HG02610 (cell line): ENCODE results near the gene NFYA.

Source experiments
- ATAC-seq: cut with Tn5 transposase; IDR thresholded peaks from one replicate; pipeline ENCODE4 v1.9.1; 2021; ENCODE audit warnings: mild to moderate bottlenecking, moderate library complexity; ENCODE audit not compliant: unreplicated experiment

The NFYA gene

DNA sequence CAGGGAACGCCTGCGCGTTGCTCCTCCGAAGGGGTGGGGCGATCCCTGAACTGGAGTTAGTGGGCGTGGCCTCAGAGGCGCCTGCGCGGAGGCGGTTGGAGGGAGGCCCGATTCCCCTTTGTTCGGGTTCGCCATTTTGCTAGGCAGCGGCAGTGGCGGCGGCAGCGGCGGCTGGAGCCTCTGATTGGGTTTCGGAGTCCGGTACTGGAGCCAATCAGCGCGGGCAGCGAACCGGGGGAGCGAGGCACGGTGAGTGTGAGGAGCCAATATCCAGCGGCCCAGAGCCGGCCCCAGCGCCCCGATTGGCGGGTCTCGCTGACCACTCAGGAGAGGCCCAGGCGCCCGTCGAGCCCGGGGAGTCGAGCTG, at the start of gene NFYA:
Gene NFYA (plus strand): TSS at position 139 of the 367 bp plus-strand sequence. CDS start 6,116 bp downstream, outside the sequence.
- peak; percentile 57 for ATAC-seq

DNA sequence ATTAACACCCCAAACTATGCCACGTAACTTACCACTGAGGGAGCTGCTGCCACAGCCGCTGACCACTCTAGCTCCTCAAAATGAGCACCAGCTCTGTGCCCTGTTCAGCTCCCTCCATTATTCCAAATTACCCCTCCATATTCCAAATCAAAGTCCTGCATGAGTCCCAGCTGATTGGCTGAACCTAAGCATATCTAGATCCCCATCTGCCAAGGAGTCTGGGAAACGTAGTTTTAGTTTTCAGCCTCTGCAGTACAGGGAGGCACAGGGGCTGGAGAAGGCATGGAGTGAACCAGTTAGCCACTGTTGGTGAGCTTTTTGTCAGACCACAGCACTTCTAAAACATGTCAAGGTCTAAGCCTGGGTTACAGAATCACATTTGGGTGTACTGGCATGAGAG, 49.7 kb upstream of the NFYA start:
- ATAC-seq = no peak

DNA sequence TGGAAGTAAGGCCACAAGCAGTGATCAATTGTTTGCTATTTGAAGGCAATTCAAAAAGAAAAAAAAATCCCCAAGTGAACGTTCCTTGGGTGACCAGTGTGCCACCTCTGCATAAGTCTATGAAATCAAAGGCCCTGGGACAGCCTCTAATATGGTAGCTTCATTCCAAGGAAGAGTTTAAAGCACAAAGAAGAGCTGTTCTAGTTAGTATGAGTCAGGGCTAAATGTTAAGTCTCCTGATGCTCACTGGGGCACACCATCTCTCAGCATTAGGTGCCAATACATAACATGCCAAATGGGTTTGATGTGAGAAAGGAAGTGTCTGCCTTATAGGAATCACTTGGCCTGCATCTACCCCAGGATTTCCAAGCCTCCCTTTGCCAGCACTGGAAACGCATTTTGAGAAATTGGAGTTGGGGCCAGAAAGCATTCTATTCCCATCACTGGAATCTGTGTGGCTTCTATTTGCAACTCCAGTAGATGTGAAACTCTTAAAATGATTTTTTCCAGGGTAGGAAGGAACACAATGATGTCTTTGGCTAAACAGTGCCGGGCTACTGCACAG, 46.7 kb upstream of the NFYA start:
- no peak for ATAC-seq

DNA sequence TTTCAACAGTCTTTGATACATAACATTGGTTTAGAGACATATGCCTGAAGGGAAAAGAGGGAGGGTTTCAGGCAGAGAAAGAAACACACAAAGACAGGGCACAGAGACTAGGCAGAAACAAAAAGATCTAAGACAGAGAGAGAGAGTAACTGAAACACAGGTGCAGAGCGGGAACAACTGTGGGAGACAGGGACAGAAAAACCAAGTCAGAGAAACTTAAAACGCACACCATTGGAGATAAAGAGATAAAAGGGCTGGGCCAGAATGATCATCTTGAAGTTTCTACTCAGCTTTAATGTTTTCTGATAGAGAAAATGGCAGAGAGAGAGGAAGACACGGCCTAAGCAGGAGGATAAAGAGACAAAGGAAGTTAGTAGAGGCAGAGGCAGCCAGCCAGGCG, 45.5 kb upstream of the NFYA start:
- ATAC-seq = no peak

DNA sequence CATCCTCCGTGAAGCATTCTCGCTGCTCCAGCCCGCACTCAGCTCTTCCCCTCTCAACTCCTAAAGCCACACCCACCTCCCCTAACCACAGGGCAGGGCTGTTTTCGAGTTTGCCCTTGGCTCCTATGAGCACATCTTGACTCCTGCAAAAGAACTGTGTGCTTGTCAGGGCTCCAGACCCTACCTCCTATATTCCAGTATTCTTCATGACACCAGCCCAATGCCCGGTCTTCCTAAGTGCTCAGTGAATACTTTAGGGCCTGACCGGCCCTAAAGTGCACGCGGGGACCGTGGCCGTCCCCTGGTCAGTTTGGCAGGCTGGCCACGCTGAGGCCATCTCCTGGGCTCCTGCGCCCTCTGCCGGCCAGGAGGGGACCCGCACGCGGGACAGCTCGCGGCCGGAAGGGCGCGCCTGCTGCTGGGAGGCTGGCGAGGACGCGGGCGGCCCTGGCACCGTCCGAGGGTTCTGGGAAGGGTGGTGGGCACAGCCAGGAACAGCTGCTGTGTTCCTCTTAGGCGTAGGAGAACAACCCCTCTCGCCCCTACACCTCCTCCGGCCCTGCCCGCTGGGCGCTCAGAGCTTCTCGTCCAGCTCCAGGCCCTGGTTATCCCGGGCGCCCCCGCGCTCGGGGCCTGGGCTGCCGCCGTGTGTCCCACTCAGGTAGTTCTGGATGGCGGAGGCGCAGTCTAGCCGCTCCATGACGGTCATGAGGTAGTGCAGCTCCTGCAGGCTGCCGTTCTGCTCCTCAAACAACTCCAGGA, 44.8 kb upstream of the NFYA start:
- ATAC-seq = peak; percentile 87

DNA sequence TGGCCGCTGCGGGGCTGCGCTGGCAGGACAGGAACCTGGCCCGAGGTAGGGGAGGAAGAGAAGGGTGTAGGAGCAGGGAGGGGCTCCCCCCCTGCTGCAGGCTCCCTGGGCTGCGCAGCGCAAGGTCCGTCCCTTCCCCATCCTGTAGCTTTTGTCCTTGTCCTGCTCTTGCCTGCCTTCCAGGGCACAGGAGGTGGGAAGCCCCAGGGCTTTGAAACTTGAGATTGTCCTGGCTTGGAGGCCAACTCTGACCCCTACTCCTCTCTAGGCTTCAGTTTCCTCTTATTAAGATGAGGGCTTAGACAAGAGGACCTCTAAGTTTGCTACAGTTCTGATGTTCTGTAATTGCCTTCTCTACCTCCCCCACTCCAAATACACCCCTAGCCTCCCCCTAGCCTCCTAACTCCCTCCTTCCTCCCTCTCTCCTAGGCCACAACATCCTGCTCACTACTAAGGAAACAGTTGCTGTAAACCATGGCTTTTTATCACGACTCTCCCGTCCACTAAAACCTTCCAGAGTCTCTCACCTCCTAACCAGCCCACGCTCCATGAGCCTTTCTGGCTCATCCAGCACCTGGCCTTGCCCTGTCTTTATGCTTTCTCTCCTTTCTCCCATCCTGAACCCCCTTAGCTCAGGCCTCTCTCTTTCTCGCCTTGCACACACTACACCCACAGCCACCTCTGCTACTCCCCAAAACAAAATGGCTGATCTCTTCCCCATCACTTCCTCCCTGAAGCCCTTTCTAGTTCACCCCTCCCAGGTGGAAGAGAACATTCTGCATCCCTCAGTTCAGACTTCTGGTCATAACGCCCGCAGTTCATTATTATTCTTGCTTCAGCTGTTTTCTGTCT, 44.0 kb upstream of the NFYA start:
- ATAC-seq = peak; percentile 32

DNA sequence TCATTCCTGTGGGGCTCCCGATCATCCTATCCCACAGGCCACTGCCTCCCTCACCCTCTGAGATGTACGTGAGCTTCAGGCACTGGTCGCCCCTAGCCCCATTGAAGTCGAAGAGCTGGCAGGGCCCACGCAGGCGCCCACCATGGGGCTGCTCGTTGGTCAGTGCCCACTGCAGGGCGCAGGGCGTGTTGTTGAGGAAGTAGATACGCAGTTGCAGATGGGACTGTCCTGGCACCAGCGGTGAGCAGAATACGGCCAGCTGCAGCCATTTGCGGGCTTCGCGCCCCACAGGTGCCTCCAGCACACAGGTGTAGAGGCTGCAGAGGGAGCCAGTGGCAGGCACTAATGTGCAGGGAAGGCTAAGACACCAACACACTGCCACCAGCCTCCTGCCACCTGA, 39.9 kb upstream of the NFYA start:
- no peak for ATAC-seq

DNA sequence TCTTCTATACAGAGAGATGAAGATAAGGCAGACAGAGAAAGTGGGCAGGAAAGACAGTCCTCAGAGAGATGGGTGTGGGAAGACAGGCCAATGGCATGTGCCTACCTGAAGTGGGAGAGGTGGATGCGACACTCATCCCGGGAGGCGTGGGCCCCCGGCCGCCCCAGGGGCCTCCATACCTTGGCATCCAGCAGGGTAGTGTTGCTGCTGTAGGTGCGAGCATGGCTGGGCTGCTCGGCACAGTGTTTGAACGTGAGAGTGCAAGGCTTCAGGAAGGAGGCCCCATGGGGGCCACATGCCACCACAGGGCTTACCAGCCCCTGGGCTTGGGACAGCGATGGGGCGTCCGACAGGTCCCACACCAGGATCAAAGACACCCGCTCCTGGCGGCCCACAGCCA, 39.0 kb upstream of the NFYA start:
- ATAC-seq = no peak

DNA sequence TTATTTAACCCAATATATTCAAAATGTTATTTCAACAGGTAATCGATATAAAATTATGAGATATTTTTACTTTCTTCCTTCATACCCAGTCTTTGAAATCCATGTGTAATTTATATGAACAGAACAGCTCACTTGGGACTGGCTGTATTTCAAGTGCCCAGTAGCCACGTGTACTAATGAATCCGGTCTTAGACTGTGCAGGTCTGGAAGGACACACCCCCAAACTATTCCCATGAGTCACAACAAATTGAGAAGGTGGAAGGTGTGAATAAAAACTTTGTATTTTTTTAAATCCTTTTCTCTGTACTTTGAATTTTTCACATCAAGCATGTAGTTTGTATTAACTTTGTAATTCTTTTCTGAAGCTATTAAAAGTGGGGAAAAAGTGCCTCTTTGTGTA, 36.6 kb upstream of the NFYA start:
- no peak for ATAC-seq

DNA sequence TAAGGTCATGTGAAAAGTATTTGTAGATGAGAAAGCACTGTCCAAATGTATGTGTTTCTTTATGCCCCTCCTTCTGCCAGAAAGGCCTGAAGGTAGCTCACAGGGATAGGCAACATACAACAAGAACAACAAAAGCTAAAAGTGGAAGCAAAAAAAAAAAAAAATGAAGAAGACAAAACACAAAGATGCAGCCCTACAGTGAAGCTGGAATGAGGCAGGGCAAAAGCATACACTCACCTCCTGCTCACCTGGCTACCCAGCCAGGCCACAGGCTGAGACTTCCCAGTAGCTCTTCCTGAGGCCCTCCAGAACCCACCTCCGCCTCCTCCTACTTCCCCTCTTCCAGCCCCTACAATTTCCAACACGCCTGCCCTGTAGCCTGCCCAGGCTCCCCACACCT, 36.2 kb upstream of the NFYA start:
- no peak for ATAC-seq

DNA sequence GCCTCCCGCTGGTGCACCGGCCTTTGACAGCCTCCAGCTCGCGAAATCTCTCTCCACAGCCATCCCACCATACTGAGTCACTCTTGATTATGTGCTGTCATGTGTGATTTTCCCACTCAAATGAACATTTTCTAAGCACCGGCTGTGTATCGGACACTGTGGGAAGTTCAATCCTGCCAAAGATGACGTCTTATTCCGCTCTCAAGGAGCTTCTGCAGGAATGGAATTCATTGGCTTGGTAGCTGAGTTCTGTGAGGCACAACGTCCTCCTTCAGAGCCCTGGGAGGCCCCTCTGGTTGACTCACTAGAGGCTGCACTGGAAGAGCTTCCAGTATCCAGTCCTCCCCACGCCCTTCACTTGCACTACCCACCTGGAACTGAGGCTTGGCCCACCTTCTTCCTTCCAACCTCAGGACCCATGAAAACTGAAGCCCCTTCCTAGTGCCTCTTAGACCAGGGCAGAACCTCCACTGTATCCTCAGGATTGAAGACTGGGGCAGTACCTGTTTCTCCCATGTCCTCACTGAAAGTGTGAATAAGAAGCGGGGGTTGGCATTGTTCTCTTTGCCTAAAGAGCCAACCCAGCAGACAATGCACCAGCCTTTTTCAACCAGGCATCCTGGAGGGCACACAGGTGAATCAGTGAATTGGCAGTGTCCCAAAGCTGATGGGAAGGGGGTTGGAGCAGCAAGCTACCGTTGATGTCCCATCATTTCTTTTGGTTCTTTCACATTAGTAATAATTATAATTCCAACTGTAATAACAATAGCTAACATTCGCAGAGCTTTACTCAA, 35.5 kb upstream of the NFYA start:
- ATAC-seq = no peak

DNA sequence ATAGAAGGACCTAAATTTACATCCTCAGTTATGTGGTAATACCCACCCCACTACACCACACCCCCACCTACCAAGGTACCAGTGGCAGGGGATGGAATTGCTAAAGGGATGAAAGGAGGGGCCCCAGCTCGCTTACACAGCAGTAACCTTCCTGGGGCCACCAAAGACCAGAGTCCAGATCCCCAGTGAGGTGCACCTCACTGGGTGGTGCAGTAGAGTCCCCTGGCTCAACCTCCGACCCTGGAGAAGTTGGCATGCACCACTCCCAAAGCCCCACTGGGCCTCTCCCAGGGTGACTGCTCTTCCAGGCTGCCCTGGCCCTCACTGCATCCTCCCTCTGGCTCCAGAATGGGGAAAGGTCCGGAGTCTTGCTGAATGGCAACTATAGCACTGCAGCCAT, 34.6 kb upstream of the NFYA start:
- no peak for ATAC-seq

DNA sequence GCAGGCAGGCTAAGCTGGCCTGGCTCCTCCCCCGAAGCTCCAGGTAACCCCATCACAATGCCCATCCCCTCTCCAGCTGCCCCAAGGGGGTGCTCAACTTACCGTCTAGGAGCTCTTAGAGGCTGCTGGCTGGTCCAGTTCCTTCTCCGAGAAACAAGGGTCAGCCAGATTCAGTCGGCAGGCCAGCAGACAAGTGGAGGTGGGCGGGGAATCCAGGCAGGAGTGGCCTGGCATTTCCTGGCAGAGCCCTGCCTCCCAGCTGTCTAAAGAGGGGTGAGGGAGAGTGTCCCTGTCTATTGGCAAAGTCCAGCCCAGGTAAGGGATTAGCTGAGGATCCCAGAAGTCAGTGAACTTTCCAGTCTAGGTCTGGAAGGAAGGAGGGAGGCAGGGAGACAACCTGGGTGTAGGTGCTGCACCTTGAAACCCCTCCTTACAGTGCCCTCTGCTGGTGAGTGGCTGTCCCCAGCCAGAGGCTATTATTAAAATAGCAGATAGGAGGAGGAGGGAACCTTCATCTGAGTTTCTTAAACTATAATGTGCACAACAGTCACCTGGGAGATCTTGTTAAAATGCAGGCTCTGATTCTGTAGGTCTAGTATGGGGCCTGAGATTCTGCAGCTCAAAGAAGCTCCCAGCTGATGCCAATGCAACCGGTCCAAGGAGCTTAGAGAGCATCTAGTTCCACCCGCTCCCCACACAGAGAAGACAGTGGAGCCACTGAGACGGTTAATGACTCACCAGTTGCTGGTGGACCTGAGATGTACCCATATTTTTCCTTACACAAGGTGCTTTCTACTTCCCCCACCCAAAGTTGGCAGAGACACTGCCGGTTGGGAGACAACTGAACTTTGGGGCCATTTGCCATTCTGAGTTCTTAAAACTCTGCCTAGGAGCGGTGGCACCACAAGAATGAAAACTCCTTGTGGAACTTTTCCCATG, 33.4 kb upstream of the NFYA start, which contains the start of gene UNC5CL:
Gene UNC5CL (minus strand): TSS at position 162 of the 939 bp plus-strand sequence. CDS start 4,147 bp downstream, outside the sequence.
- no peak for ATAC-seq

DNA sequence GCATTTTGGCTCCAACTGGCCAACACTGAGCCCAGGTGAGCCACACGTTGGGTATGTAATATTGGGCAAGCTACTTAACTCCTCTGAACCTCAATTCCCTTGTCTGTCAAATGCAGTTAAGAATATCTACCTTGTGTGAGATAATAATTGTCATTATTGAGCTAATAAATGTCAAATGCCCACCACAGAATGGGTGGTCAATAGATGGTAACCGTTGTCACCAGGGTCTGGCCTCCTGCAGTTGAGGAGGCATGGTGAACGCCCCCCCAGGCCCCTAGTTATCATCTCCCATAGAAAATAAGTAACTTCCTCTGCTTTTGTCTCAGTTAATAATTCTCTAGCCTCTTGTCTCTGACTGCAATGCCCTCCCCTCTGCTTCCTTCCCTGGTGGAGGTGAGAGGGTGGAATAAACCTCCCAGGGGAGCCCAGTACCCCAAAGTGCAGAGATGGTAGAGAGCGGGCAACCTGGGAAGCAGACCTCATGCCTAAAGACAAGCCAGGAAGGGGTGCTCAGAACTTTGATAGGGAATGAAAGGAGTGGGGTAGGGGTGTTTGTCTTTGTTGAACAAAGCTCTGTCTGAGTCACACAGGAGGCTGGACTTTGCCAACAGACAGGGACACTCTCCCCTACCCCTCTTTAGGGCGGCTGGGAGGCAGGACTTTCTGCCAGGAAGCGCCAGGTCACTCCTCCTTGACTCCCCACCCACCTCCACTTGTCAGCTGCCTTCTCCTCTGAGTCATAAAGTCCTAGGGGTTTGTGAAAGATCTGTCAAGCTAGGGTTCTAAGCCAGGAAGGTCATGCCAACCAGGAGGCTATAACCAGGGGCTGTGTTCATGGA, 32.5 kb upstream of the NFYA start:
- ATAC-seq = peak; percentile 44

DNA sequence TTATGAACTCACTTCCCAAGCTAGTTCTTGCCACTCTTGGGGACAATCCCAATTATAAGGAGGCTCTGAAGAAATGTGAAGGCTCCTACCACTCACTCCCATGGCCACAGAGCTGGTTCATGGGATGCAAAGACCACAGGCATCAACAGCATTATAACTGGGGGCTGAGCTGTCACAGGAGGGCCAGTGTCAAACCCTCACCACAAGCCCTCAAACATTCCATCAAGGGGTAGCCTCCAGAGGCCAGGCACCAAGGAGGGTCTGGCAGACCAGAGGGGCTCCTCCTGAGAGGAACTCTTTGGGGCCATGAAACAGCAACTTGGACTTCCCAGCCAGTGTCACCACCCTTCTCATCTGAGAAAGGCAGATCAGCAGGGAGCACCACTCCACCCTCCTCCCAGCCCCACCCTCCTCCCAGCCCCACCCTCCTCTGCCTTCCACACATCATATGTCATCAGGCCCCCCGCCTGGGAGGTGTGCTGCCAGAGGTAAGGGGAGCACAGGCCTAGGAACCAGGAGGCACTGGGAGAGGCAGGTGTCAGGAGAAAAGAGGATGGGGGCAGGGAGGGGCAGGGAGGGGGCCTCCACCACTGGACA, 31.7 kb upstream of the NFYA start:
- ATAC-seq = no peak

DNA sequence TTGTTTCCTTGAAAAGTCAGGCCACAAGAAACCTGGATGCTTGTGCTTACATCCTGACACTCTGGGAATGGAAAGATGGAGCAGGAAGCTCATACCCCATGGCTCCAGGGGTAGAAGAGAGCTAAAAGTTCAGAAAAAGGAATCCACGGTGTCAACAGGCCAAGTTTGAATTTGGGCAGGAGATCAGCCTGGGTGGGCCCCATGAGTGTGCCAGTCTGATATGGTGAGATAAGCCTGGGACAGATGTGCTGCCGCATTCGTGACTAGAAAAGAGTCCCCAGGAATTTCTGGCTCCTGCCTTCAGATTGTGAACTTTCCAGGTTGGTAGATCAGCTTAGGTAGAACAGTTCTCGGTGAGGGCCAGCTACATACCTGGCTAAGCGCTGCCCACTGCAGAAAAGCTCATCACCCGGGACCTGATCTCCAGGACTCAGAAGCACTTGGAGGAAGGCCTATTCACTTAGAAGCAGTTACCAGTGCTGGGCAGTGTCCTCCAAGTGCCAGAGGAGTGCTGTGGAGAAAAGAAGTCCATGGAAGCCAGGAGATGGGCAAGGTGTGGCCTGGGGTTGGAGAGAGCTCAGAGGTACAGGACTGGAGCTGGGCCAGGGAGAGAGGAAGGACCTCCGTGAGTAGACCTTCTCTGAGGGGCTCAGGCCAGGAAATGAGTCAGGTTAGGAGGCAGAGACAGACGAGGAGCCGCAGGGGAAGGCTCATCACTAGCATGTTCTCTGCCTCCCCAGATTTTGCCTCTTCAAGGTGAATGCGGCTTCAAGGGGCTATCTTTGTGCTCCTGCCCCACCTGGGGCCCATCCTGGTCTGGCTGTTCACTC, 30.3 kb upstream of the NFYA start, which contains the start of gene TSPO2:
Gene TSPO2 (plus strand): TSS at position 242 of the 830 bp plus-strand sequence. CDS start 519 bp downstream, at position 761.
- no peak for ATAC-seq

DNA sequence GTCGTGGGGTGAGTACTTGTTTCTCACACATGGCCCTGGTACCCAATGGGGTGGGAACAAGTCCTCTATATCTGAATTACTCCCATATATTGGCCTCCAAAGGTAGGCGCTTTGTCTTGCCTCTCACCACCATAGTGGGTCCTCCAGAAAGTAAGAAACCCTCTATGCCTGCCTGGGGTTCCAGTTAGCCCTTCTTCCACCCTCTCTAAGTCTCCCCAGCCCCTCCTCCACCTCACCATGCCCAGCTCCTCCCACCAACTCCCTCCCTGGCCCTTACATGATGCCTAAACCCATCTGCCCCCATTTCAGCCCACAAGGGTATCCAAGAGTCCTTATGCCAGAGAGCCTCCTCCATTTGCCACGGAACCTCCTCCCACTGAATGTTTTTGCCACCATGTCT, 29.6 kb upstream of the NFYA start:
- no peak for ATAC-seq

DNA sequence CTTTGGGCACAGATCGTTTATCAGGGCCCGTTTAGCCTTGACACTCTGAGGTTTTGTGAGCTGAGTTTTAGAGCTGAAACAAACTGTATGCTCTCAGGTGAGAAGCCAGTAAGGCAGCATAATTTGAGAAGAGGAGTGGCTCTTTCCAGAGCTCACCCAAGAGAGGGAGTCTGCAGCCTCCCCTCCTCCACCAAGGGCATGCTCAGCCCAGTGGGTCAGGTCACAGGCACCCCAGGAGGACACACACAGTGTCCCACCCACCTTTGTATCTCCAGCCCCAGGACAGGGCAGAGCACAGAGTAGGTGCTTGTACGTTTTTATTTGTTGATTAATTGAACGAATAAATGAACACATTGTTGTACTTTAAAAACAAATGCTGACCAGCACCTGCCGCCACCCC, 27.1 kb upstream of the NFYA start:
- ATAC-seq = no peak
